Activated gamma-delta T cell treated with anti-CD3 and anti-CD28 coated beads, Interleukin-2, amount 50 U/mL, for 16 hours (primary cell): ENCODE measurements around the gene SOCS7.
"Not testable (repeated sequence)": the region's sequence is repeated elsewhere in the genome, so short reads cannot be mapped to it uniquely, and the experiment has no call there.

Source experiments
- DNase-seq: peaks from one replicate; pipeline ENCODE4 v3.0.0-alpha.2; 2020; ENCODE audit warnings: low read depth

The SOCS7 gene

DNA sequence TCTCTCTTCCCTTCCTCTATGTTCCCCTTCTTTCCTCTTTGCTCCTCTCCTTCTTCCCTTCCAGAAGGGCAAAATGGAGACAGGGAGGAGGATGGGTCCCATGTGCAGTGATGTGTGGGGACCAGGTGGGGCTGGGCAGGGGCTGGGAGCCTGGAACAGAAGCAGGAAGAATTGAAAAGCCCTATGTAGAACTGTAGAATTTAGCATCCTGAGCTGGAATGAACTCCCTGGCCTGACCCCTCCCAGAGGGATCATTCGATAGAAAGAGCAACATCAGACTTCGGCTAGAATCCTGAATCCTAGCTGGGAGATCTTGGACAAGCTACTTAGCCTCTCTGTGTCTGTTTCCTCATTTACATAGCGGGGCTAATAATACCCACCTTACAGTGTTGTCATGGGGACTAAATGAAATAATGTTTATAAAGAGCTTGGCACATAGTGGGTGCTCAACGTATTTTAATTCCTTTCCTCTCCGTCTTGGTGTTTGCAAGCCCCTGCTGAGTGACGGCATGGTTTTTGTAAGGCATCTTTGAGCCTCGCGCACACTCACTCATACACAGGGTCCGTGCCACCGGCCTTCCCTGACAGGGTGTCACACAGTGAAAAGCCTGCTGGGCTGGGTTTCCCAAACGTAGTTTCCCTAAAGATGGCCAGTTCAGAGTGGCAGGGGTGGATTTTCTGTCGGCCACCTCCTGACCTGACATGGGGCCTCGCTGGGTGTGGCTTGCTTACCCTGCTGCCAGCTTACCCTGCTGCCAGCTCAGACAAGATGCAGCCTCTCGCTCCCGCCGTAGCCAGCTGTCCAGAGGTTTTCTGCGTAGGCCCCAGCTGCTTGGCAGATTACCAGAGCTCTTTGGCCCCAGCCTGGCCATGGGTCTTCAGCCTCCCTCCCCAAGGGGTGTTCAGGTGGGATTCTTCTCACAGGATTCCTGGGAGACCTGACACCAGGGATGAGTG, 70.5 kb downstream of the SOCS7 start:
- DNase-seq: no peak

- no peak for DNase-seq
Observed at GRCh38 chr17:38424297-38424972, 72.8 kb downstream of the SOCS7 start.

DNA sequence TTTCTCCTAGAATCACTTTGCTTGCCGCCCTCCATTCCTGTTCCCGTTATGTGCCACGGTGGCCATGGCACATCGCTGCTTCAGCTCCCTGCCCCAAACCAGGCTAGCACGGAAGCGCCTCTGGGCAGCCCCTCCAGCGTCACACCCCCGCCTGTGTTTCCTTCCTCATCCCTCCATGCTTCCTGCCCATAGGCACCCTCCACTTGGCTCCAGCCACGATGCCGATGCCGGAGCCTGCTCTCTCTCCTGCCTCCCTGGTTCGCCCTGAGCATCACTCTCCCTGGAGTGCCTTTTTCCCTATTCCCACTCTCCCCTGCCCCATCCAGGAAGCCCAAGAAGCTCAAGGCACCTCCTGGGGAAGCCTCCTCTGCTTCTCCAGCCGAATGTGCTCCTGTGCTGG, 73.4 kb downstream of the SOCS7 start:
- DNase-seq: no peak

- DNase-seq: no peak
Observed at GRCh38 chr17:38425744-38426143, 74.1 kb downstream of the SOCS7 start.

- no peak for DNase-seq
Observed at GRCh38 chr17:38426441-38426840, 74.8 kb downstream of the SOCS7 start.

- DNase-seq: no peak
Observed at GRCh38 chr17:38427160-38427949, 75.7 kb downstream of the SOCS7 start.

- DNase-seq: no peak
Observed at GRCh38 chr17:38428112-38428642, 76.5 kb downstream of the SOCS7 start, which contains the start of gene ARHGAP23. TSS of gene ARHGAP23 (plus strand) at chr17:38428464. CDS start at chr17:38428486, 22 bp downstream.

- no peak for DNase-seq
Observed at GRCh38 chr17:38428643-38429371, 77.2 kb downstream of the SOCS7 start.

GRCh38 chr17:38429476-38430100, 77.9 kb downstream of the SOCS7 start:
- DNase-seq: no peak

DNA sequence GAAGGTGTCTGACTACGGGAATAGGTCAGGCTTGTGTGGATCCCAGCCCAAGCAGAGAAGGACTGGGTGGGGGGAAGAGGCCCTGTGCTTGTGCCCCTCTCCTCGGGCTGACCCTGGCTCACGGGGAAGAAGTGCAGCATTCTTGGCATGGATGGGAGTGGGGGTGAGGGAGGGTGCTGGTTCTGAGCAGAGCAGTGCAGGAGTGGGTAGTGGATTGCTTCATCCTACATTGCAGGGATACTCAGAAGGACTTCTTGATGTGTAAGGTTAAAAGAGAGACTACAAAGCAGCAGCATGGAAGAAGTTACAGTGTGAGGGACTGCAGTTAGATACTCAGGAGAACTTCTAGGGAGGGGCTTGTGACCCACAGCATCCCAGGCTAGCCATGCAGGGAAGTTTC, 78.7 kb downstream of the SOCS7 start:
- no peak for DNase-seq

DNA sequence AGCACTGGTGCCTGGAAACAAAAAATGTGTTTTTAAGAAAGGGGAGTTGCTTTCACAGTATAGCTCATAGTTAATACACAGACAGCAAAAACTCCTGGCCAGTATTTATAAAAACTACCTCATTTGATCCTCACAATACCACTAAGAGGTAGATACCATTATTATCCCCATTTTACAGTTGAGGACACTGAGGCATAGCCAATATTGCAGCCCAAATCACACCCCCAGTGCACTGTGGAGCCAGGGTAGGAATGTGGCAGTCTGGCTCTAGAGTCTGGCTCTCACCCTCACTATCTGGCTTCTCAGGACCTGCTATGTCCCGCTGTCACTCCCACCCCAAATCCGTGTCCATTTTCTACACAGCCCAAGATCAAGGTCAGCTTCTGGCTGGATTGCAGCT, 79.2 kb downstream of the SOCS7 start:
- no peak for DNase-seq

DNA sequence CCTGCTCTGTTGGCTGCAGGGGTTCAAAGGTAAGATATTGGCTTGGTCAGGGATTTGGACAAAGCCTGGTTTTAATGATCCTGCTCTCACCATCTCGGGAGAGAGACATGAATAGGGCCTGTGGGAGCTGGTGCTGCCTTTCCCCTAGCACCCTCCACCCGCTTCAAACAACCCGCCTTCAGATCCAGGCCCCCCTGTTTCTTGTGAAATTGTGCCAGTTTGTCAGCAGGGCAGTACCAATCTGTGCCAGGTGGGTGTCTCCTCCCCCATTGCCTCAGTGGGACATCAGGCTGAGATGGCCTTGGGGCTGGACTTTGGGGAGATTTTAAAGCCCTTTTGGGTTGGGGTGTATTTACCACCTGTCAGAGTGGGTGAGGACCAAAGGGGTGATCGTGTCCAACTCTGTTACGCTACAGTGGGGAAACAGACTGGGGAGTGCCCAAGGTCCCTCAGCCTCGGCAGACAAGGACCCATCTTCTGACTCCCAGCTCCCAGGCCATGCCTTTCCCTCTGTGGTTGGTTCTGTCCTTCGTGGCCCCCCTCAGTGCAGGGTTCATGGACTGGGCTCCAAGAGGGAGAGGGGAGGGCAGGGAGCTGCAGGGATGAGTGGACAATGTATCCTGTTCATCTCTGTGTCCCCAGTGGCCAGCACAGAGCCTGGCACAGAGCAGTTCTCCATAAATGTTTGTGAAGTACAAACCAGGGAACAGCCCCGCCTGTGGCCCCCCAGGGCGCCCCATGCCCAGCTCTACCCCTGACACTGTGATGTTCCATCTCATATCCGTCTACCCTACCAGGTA, 79.9 kb downstream of the SOCS7 start:
- no peak for DNase-seq

DNA sequence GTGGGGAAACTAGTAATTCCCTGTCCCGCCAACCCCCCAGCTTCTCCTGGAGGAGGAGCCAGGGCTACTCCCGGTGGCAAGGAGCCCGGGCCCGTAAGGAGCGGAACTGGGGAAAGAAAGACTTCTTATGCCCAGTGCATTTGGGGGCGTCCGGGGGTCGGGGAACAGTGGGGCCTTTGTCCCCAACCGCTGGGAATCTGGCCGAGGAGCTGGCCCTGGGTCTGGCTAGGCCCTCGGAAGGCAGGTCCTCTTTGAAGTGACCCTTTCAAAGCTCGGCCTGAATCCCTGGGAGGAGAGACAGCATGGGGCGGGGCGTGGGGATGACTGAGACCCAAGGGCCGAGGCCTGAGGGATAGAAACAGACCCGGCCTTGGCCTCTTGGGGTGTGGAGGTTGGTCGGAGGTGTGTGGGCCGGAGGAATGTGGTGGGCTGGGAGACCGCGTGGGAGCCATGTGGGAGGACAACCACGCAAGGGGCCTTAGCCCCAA, 82.6 kb downstream of the SOCS7 start:
- DNase-seq: no peak

DNA sequence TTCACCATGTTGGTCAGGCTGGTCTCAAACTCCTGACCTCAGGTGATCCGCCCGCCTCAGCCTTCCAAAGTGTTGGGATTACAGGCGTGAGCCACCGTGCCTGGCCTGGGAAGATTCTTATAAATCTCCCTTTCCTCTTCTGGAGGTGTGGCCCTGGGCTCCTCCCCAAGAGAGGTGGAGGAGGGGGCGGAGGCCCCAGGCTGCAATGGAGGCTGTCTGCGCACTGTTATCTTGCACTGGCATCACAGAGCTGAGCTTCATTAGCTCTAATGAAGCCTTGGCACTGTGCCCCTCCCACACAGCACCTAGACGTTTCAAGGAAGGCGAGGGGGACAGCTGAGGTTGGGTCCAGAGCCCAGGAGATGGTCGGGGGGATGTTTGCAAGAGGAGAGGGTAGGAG, 84.2 kb downstream of the SOCS7 start:
- DNase-seq: no peak

DNA sequence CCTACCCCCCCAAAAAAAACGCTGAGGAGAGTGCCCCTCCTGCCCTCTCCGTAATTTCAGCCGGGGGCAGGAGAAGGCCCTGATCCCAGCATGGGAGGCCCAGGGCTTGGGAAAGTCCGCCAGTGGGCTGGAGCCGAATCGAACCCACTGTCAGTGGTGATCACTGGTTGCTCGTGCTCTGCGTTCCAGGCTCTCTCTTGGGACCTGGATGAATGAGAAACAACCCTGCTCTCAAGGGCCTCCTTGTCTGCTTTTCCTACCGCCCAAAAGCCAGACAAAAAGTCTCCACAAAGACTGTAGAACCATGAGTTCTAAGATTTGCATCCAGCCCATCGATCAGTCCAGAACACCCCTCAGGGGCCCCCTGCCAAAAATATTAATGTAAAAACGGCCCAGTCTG, 84.7 kb downstream of the SOCS7 start:
- no peak for DNase-seq

- DNase-seq: not testable (repeated sequence)
Observed at GRCh38 chr17:38437313-38437712, 85.7 kb downstream of the SOCS7 start.

GRCh38 chr17:38439436-38439835, 87.8 kb downstream of the SOCS7 start:
- DNase-seq: no peak

- no peak for DNase-seq
Observed at GRCh38 chr17:38440614-38441397, 89.2 kb downstream of the SOCS7 start.

GRCh38 chr17:38441429-38442061, 89.9 kb downstream of the SOCS7 start:
- DNase-seq: no peak
